ENCODE data around the gene RNF212B.

- TF ChIP-seq CTCF (IDR thresholded peaks at IDR 0.05) (no peak), POLR2A (IDR thresholded peaks at IDR 0.05) (no peak)
These were observed 62.4 kb downstream of the RNF212B start for GRCh38 chr14:23299986-23300686.

Measured in prostate gland (tissue), 2 donors.